ENCODE results near the gene TFCP2.

TFCP2 gene

GRCh38 chr12:51197736-51198567 lies 25.0 kb upstream of the TFCP2 start:
- no peaks in the 10 kb centered on the region for H3K9me2 ChIP-seq (ENCODE audit: low read depth, low read length)
- H3K79me2 ChIP-seq (ENCODE audit: insufficient read depth, low read length): no peaks in the 10 kb centered on the region
- no peaks in the 10 kb centered on the region for H3K9me3 ChIP-seq (ENCODE audit: low read length)
- H3K9ac ChIP-seq (ENCODE audit: low read length): no peak overlapping the region
- no peaks in the 10 kb centered on the region for H3K4me1 ChIP-seq (ENCODE audit: insufficient read depth, low read length, severe bottlenecking)
- H2AFZ ChIP-seq (ENCODE audit: low read length): no peak overlapping the region
- no peaks in the 10 kb centered on the region for H3F3A ChIP-seq (ENCODE audit: insufficient read depth, low read length)
- no peaks in the 10 kb centered on the region for H4K20me1 ChIP-seq (ENCODE audit: insufficient read depth, low read length)
- TF ChIP-seq CTCF (IDR thresholded peaks at IDR 0.05; ENCODE audit: low read length): no peak
- TF ChIP-seq EZH2 (IDR thresholded peaks at IDR 0.05; ENCODE audit: borderline replicate concordance, low read length): no peak
- H3K4me2 ChIP-seq (ENCODE audit: low read length): no peak overlapping the region
- no peaks in the 10 kb centered on the region for H3K36me3 ChIP-seq (ENCODE audit: insufficient read depth, low read length)
- 0 out of 2 replicates have a peak, but pooled peaks cover 3% of the 10 kb centered on the region for H3K27me3 ChIP-seq (ENCODE audit: insufficient read depth, low read length)
- H3K27ac ChIP-seq (ENCODE audit: low read depth, low read length, poor library complexity, severe bottlenecking): no peak overlapping the region
- H3K4me3 ChIP-seq (ENCODE audit: low read depth, low read length, poor library complexity, severe bottlenecking): no peak overlapping the region

- Histone ChIP-seq H3K9me2 (ENCODE audit: low read depth, low read length) (no peaks in the 10 kb centered on the region), H3K4me1 (ENCODE audit: insufficient read depth, low read length, severe bottlenecking) (no peaks in the 10 kb centered on the region), H3K36me3 (ENCODE audit: insufficient read depth, low read length) (no peaks in the 10 kb centered on the region), H3K79me2 (ENCODE audit: insufficient read depth, low read length) (no peaks in the 10 kb centered on the region), H3K4me2 (ENCODE audit: low read length) (no peak overlapping the region), H3K4me3 (ENCODE audit: low read depth, low read length, poor library complexity, severe bottlenecking) (no peak overlapping the region), H3K9me3 (ENCODE audit: low read length) (no peaks in the 10 kb centered on the region), H3K9ac (ENCODE audit: low read length) (no peak overlapping the region), H3F3A (ENCODE audit: insufficient read depth, low read length) (no peaks in the 10 kb centered on the region), H2AFZ (ENCODE audit: low read length) (no peak overlapping the region), H3K27ac (ENCODE audit: low read depth, low read length, poor library complexity, severe bottlenecking) (no peak overlapping the region), H4K20me1 (ENCODE audit: insufficient read depth, low read length) (no peaks in the 10 kb centered on the region), H3K27me3 (ENCODE audit: insufficient read depth, low read length) (0 out of 2 replicates have a peak, but pooled peaks cover 3% of the 10 kb centered on the region)
- no peak for TF ChIP-seq CTCF (IDR thresholded peaks at IDR 0.05; ENCODE audit: low read length)
- TF ChIP-seq EZH2 (IDR thresholded peaks at IDR 0.05; ENCODE audit: borderline replicate concordance, low read length): no peak
Measured at GRCh38 chr12:51196547-51196946, 23.6 kb upstream of the TFCP2 start.

GRCh38 chr12:51195841-51196240 lies 22.9 kb upstream of the TFCP2 start:
- Histone ChIP-seq H3K36me3 (ENCODE audit: insufficient read depth, low read length) (no peaks in the 10 kb centered on the region), H3K9me2 (ENCODE audit: low read depth, low read length) (no peaks in the 10 kb centered on the region), H3K4me2 (ENCODE audit: low read length) (no peak overlapping the region), H3K4me3 (ENCODE audit: low read depth, low read length, poor library complexity, severe bottlenecking) (no peak overlapping the region), H3F3A (ENCODE audit: insufficient read depth, low read length) (no peaks in the 10 kb centered on the region), H3K27ac (ENCODE audit: low read depth, low read length, poor library complexity, severe bottlenecking) (no peak overlapping the region), H3K79me2 (ENCODE audit: insufficient read depth, low read length) (no peaks in the 10 kb centered on the region), H4K20me1 (ENCODE audit: insufficient read depth, low read length) (no peaks in the 10 kb centered on the region), H3K9ac (ENCODE audit: low read length) (no peak overlapping the region), H3K27me3 (ENCODE audit: insufficient read depth, low read length) (0 out of 2 replicates have a peak, but pooled peaks cover 3% of the 10 kb centered on the region), H2AFZ (ENCODE audit: low read length) (no peak overlapping the region), H3K4me1 (ENCODE audit: insufficient read depth, low read length, severe bottlenecking) (no peaks in the 10 kb centered on the region), H3K9me3 (ENCODE audit: low read length) (no peaks in the 10 kb centered on the region)
- TF ChIP-seq EZH2 (IDR thresholded peaks at IDR 0.05; ENCODE audit: borderline replicate concordance, low read length): no peak

Measured in OCI-LY1 (cell line).